PFSK-1 (cell line): Measurements from ENCODE around the gene COL7A1.

Experiments used
- POLR2AphosphoS5 ChIP-seq: IDR thresholded peaks from 2 replicates; pipeline ENCODE4 v1.6.1; 2012; ENCODE audit warnings: low read depth, mild to moderate bottlenecking, control low read depth, low read length, moderate library complexity
- SIN3A ChIP-seq: IDR thresholded peaks from 2 replicates; pipeline ENCODE4 v1.6.1; 2012; ENCODE audit warnings: mild to moderate bottlenecking, low read length, moderate library complexity, borderline replicate concordance; ENCODE audit not compliant: insufficient read depth
- TAF1 ChIP-seq: IDR thresholded peaks from 2 replicates; pipeline ENCODE4 v1.6.1; 2012; ENCODE audit warnings: low read length, control low read depth, borderline replicate concordance; ENCODE audit not compliant: insufficient read depth

GRCh38 chr3:48518638-48519276 is 76.4 kb downstream of the COL7A1 start:
- TF ChIP-seq TAF1 (no peak), SIN3A (no peak), POLR2AphosphoS5 (no peak)
